ENCODE measurements around the gene EXOC3L4.

EXOC3L4 gene

GRCh38 chr14:103091041-103091882 lies 3.3 kb upstream of the EXOC3L4 start:
- DNase-seq (ENCODE audit: low read depth): peak; percentile 60

- DNase-seq (ENCODE audit: low read depth): no peak
Measured at GRCh38 chr14:103091883-103092222, 2.7 kb upstream of the EXOC3L4 start.

GRCh38 chr14:103093856-103094405 lies 594 bp upstream of the EXOC3L4 start:
- DNase-seq (ENCODE audit: low read depth): no peak

GRCh38 chr14:103095210-103095778 lies 769 bp downstream of the EXOC3L4 start:
- DNase-seq (ENCODE audit: low read depth): no peak

- no peak for DNase-seq (ENCODE audit: low read depth)
Measured at GRCh38 chr14:103096387-103096786, 1.9 kb downstream of the EXOC3L4 start.

- DNase-seq (ENCODE audit: low read depth): no peak
Measured at GRCh38 chr14:103097244-103097993, 2.9 kb downstream of the EXOC3L4 start.

GRCh38 chr14:103097994-103098957 lies 3.8 kb downstream of the EXOC3L4 start:
- no peak for DNase-seq (ENCODE audit: low read depth)

- no peak for DNase-seq (ENCODE audit: low read depth)
Measured at GRCh38 chr14:103099081-103099732, 4.7 kb downstream of the EXOC3L4 start.

GRCh38 chr14:103099733-103100280 lies 5.3 kb downstream of the EXOC3L4 start:
- DNase-seq (ENCODE audit: low read depth): no peak

- DNase-seq (ENCODE audit: low read depth): no peak
Measured at GRCh38 chr14:103100281-103101121, 6.0 kb downstream of the EXOC3L4 start.

- DNase-seq (ENCODE audit: low read depth): no peak
Measured at GRCh38 chr14:103101257-103101962, 6.9 kb downstream of the EXOC3L4 start.

GRCh38 chr14:103101963-103102688 lies 7.6 kb downstream of the EXOC3L4 start:
- no peak for DNase-seq (ENCODE audit: low read depth)

- DNase-seq (ENCODE audit: low read depth): no peak
Measured at GRCh38 chr14:103102689-103103260, 8.2 kb downstream of the EXOC3L4 start.

GRCh38 chr14:103103461-103104388 lies 9.2 kb downstream of the EXOC3L4 start:
- no peak for DNase-seq (ENCODE audit: low read depth)

- no peak for DNase-seq (ENCODE audit: low read depth)
Measured at GRCh38 chr14:103104389-103104653, 9.8 kb downstream of the EXOC3L4 start.

- DNase-seq (ENCODE audit: low read depth): peak; percentile 61
Measured at GRCh38 chr14:103104654-103105452, 10.3 kb downstream of the EXOC3L4 start.
